ENCODE results near the gene MRTFB.

- no peak for TF ChIP-seq CTCF (IDR thresholded peaks at IDR 0.05)
- no peak for TF ChIP-seq POLR2A (IDR thresholded peaks at IDR 0.05)
Measured at GRCh38 chr16:14036889-14037288, 34.2 kb upstream of the MRTFB start.
